Hepatocyte (in vitro differentiated cells): Measurements from ENCODE around the gene TMEM174.
A peak's percentile ranks its signal among the peaks of the same experiment; 100 is the strongest.

Experiments
- CTCF ChIP-seq: fragments of 200-600 bp; sonication (generic); IDR thresholded peaks from 2 replicates; pipeline ENCODE4 v1.5.1; 2016; ENCODE audit warnings: antibody characterized with exemption, mild to moderate bottlenecking; ENCODE audit not compliant: poor library complexity
- EZH2 ChIP-seq: fragments of 200-600 bp; sonication (generic); IDR thresholded peaks from 2 replicates; pipeline ENCODE4 v1.6.1; 2016; ENCODE audit warnings: antibody characterized with exemption, mild to moderate bottlenecking, borderline replicate concordance
- EZH2phosphoT487 ChIP-seq: fragments of 200-600 bp; sonication (generic); IDR thresholded peaks from one replicate; pipeline ENCODE4 v1.6.1; 2018; ENCODE audit warnings: antibody characterized with exemption, mild to moderate bottlenecking, low read depth, moderate library complexity; ENCODE audit not compliant: unreplicated experiment, severe bottlenecking

DNA sequence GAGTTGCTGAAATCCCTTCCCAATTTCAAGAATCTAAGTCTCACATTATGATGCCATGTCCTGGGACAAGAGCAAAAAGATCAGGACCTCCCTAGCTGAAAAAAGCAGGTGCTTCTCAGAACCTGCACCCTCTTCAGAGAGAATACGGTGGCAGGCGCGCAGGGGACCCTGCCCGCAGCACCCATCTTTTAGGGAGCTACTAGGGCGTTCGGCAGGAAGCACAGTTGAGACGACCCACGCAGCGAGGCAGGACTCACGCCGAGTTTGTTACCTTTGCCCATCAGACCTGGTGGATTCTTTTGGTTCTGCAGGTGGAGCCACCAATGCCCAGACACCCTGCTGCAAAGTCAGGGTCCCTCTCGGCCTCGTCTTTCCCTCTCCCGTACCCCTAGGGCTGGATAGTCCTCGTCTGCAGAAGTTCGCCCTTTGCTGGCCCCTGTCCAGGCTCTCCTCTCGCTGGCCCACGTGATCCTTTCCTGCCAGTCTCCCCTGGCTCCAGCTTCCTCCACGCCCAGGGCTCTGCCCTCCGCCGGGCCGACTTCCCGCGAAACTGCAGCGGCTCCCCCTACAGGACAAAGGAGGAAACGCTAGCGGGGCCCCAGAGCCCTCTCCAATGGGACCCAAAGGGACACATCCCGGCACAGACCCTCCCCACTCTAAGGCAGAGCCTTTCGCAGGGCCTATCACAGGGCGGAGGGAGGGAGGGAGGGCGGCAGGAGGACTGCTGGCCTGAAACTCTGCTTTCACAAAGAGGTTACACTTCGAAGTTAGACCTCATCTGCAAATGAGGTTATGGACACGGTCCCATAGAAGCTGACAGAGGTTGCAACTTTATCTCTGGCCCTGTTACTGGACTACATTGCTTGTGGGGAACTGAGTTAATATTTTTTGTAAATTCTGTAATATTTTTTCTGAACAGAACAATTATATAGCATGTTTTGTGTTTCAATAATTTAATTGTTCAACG, 28.8 kb downstream of the TMEM174 start:
- TF ChIP-seq CTCF (peak; percentile 67), EZH2 (no peak), EZH2phosphoT487 (no peak)
